GM12891 (cell line): ENCODE results near the gene PCSK5.

Experiments
- PAX5 ChIP-seq: IDR thresholded peaks from 2 replicates; pipeline ENCODE4 v1.6.1; 2011; ENCODE audit warnings: low read length, moderate library complexity, mild to moderate bottlenecking; ENCODE audit not compliant: insufficient read depth, severe bottlenecking
- POLR2A ChIP-seq: IDR thresholded peaks from 2 replicates; pipeline ENCODE4 v1.6.1; 2011; ENCODE audit warnings: low read depth, low read length, control low read depth
- POLR2AphosphoS5 ChIP-seq: IDR thresholded peaks from 2 replicates; pipeline ENCODE4 v1.6.1; 2011; ENCODE audit warnings: low read depth, low read length, control low read depth
- POU2F2 ChIP-seq: IDR thresholded peaks from 2 replicates; pipeline ENCODE4 v1.6.1; 2011; ENCODE audit warnings: low read depth, mild to moderate bottlenecking, control low read depth, low read length, moderate library complexity
- SPI1 ChIP-seq: IDR thresholded peaks from 2 replicates; pipeline ENCODE4 v1.6.1; 2011; ENCODE audit warnings: low read depth, low read length, control low read depth
- TAF1 ChIP-seq: IDR thresholded peaks from 2 replicates; pipeline ENCODE4 v1.6.1; 2011; ENCODE audit warnings: low read depth, low read length, control low read depth

DNA sequence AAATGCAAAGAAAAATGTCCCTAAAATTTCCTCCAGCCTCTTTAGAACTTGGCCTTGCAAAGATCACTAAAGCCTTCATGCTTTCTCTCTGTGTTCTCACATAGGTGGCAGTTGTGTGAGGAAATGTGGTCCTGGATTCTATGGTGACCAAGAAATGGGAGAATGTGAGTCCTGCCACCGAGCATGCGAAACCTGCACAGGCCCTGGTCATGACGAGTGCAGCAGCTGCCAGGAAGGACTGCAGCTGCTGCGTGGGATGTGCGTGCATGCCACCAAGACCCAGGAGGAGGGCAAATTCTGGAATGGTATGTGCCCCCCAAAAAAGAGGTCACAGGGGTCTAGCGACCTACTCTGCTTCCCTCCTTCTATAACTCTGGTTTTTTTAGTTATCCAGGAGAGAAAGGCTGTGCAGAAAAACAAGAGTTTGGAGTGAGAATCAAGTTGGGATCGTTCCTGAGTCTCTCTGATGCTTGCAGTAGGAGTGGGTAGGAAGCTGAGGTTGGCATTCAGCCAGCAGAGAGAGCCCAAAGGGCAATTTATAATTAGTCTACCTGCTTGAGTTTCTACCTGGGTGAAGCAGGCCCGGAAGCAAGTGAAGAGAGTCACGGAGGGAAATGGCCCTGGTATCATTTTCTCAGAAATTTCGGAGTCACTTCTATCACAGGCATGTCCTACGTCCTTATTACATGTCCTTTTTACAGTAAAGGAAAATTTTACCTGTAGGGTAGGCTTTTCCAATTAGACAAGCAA is 406.3 kb downstream of the PCSK5 start:
- TF ChIP-seq POLR2A: no peak
- TF ChIP-seq POLR2AphosphoS5: no peak
- no peak for TF ChIP-seq SPI1
- no peak for TF ChIP-seq PAX5
- TF ChIP-seq TAF1: no peak
- no peak for TF ChIP-seq POU2F2
